Muscle of leg (tissue), 11 donors: ENCODE results near the gene JPT2. TPM values are rescaled to one million over a fixed set of nuclear protein-coding genes. Genes with fewer than 3 reads are reported as not detected.
"Not testable (repeated sequence)": the region's sequence is repeated elsewhere in the genome, so short reads cannot be mapped to it uniquely, and the experiment has no call there.

Experiments
- DNase-seq: peaks from one replicate; pipeline ENCODE4 v3.0.0; 2013
- H3K27ac ChIP-seq: one replicate; pipeline ENCODE4 v1.5.1; 2013; ENCODE audit warnings: mild to moderate bottlenecking, low read length, control low read depth
- H3K27me3 ChIP-seq: one replicate; pipeline ENCODE4 v1.6.1; 2013; ENCODE audit warnings: low read length; ENCODE audit not compliant: control insufficient read depth, insufficient read depth
- H3K36me3 ChIP-seq: one replicate; pipeline ENCODE4 v1.6.1; 2013; ENCODE audit warnings: low read length; ENCODE audit not compliant: control insufficient read depth, insufficient read depth
- H3K4me1 ChIP-seq: one replicate; pipeline ENCODE4 v1.6.1; 2013; ENCODE audit warnings: low read length; ENCODE audit not compliant: control insufficient read depth, insufficient read depth
- H3K4me3 ChIP-seq: one replicate; pipeline ENCODE4 v1.5.1; 2013; ENCODE audit warnings: low read length, control low read depth
- H3K9me3 ChIP-seq: replicated peaks from 2 replicates; pipeline ENCODE4 v1.6.1; 2013; ENCODE audit warnings: low read depth, low read length; ENCODE audit not compliant: control insufficient read depth
- WGBS: methylation state at CpG from one replicate; pipeline ENCODE4 v1.1.5; 2013; ENCODE audit warnings: missing lambda C conversion rate; ENCODE audit not compliant: insufficient coverage; 5-methylcytosine and 5-hydroxymethylcytosine counted together
- polyA plus RNA-seq, 8 donors: library from polyadenylated mRNA; unstranded; fragments of 120-200 nt; gene quantifications; one replicate each; pipeline versions ENCODE4 v1.2.1 to v1.2.3, GENCODE V29; 2013; ENCODE audit warnings: inconsistent platforms in 1 of 8, low replicate concordance in 1 of 8; ENCODE audit not compliant: insufficient read length in 8 of 8, insufficient read depth in 1 of 8
- total RNA-seq: library from RNA; stranded (reverse); fragments of 120-200 nt; gene quantifications from one replicate; pipeline ENCODE4 v1.2.4, GENCODE V29; 2013

Gene JPT2
- total and polyA plus RNA-seq, 9 donors, result 28.2 to 52.6 (median 38.6) TPM

- not testable (repeated sequence) for DNase-seq, H3K27me3 ChIP-seq, H3K9me3 ChIP-seq
- H3K4me1 ChIP-seq, result peaks cover 24% of the 10 kb centered on the region
- peak overlapping the region; percentile 90 for H3K4me3 ChIP-seq
- peak overlapping the region; percentile 97 for H3K27ac ChIP-seq
- peaks cover 34% of the 10 kb centered on the region for H3K36me3 ChIP-seq
- WGBS, result 0% methylated on average over 10 of the region's 16 CpGs
These were observed 27.2 kb downstream of the JPT2 start for GRCh38 chr16:1705324-1705687.

GRCh38 chr16:1705688-1706385 lies 27.8 kb downstream of the JPT2 start, which contains the start of gene MAPK8IP3:
TSS of gene MAPK8IP3 (plus strand) at chr16:1706195. CDS start at chr16:1706340, 145 bp downstream.
- under 1% methylated on average over 79 of the region's 79 CpGs for WGBS
- no peaks in the 10 kb centered on the region for H3K9me3 ChIP-seq
- no peaks in the 10 kb centered on the region for H3K27me3 ChIP-seq
- H3K36me3 ChIP-seq, result peaks cover 29% of the 10 kb centered on the region
- H3K4me3 ChIP-seq, result peak within 1 kb of the TSS; percentile 95
- H3K27ac ChIP-seq, result peak within 1 kb of the TSS; percentile 97
- peak; percentile 96 for DNase-seq
- H3K4me1 ChIP-seq, result peaks cover 24% of the 10 kb centered on the region

- Histone ChIP-seq H3K4me3 (peak overlapping the region; percentile 95), H3K27ac (peak overlapping the region; percentile 78), H3K36me3 (peaks cover 29% of the 10 kb centered on the region), H3K4me1 (peaks cover 24% of the 10 kb centered on the region), H3K9me3 (no peaks in the 10 kb centered on the region), H3K27me3 (no peaks in the 10 kb centered on the region)
- under 1% methylated on average over 45 of the region's 62 CpGs for WGBS
- DNase-seq, result peak; percentile 40
These were observed 28.5 kb downstream of the JPT2 start for GRCh38 chr16:1706386-1707192.

- peak; percentile 20 for DNase-seq
- Histone ChIP-seq H3K4me1 (peaks cover 24% of the 10 kb centered on the region), H3K36me3 (peaks cover 22% of the 10 kb centered on the region), H3K4me3 (peak overlapping the region; percentile 95), H3K27ac (peak overlapping the region; percentile 60), H3K27me3 (no peaks in the 10 kb centered on the region), H3K9me3 (no peaks in the 10 kb centered on the region)
- 8% methylated on average over 14 of the region's 16 CpGs for WGBS
These were observed 29.2 kb downstream of the JPT2 start for GRCh38 chr16:1707193-1707790.

- 88% methylated on average over 17 of the region's 18 CpGs for WGBS
- H3K4me3 ChIP-seq, result no peak overlapping the region
These were observed 30.1 kb downstream of the JPT2 start for GRCh38 chr16:1708083-1708767.

GRCh38 chr16:1708768-1709180 lies 30.7 kb downstream of the JPT2 start:
- Histone ChIP-seq H3K36me3 (peaks cover 24% of the 10 kb centered on the region), H3K4me3 (no peak overlapping the region), H3K4me1 (peaks cover 29% of the 10 kb centered on the region), H3K27me3 (no peaks in the 10 kb centered on the region), H3K27ac (no peak overlapping the region), H3K9me3 (no peaks in the 10 kb centered on the region)
- no peak for DNase-seq
- WGBS, result 76% methylated on average over 13 of the region's 13 CpGs

More at GRCh38 chr16:1708083-1708767, 30.1 kb downstream of the JPT2 start:
- Histone ChIP-seq H3K9me3 (no peaks in the 10 kb centered on the region), H3K27ac (no peak overlapping the region), H3K27me3 (no peaks in the 10 kb centered on the region), H3K4me1 (peaks cover 28% of the 10 kb centered on the region), H3K36me3 (peaks cover 25% of the 10 kb centered on the region)
- no peak for DNase-seq

GRCh38 chr16:1709356-1709755 lies 31.3 kb downstream of the JPT2 start:
- Histone ChIP-seq H3K27ac (no peak overlapping the region), H3K36me3 (peaks cover 27% of the 10 kb centered on the region), H3K9me3 (no peaks in the 10 kb centered on the region), H3K4me3 (no peak overlapping the region), H3K27me3 (no peaks in the 10 kb centered on the region), H3K4me1 (peaks cover 29% of the 10 kb centered on the region)
- WGBS, result 81% methylated on average over 4 of the region's 15 CpGs
- no peak for DNase-seq

- Histone ChIP-seq H3K27me3 (no peaks in the 10 kb centered on the region), H3K36me3 (peaks cover 29% of the 10 kb centered on the region), H3K27ac (no peak overlapping the region), H3K4me3 (no peak overlapping the region), H3K9me3 (no peaks in the 10 kb centered on the region), H3K4me1 (peaks cover 29% of the 10 kb centered on the region)
- DNase-seq, result no peak
- WGBS, result 88% methylated on average over 12 of the region's 17 CpGs
These were observed 32.9 kb downstream of the JPT2 start for GRCh38 chr16:1710811-1711507.

- 73% methylated on average over 4 of the region's 14 CpGs for WGBS
These were observed 34.7 kb downstream of the JPT2 start for GRCh38 chr16:1712791-1713261.

More at GRCh38 chr16:1712791-1713261, 34.7 kb downstream of the JPT2 start:
- DNase-seq, result peak; percentile 24
- H3K27me3 ChIP-seq, result no peaks in the 10 kb centered on the region
- H3K4me1 ChIP-seq, result peaks cover 19% of the 10 kb centered on the region
- no peak overlapping the region for H3K27ac ChIP-seq
- H3K4me3 ChIP-seq, result no peak overlapping the region
- peaks cover 29% of the 10 kb centered on the region for H3K36me3 ChIP-seq
- H3K9me3 ChIP-seq, result no peaks in the 10 kb centered on the region
